Nephron progenitor cell (in vitro differentiated cells): ENCODE data around the gene HIVEP3.

Experiments used
- DNase-seq: peaks from one replicate; pipeline ENCODE4 v3.0.0; 2021
- H3K27ac Mint-ChIP-seq: 2 replicates; pipeline ENCODE4 v1.8.0; 2021; ENCODE audit warnings: mild to moderate bottlenecking, moderate library complexity, mixed read lengths
- H3K27me3 Mint-ChIP-seq: 2 replicates; pipeline ENCODE4 v1.8.0; 2021; ENCODE audit warnings: mild to moderate bottlenecking, low read depth, mixed read lengths; ENCODE audit not compliant: poor library complexity
- H3K36me3 Mint-ChIP-seq: 2 replicates; pipeline ENCODE4 v1.8.0; 2021; ENCODE audit warnings: low read depth, mixed read lengths
- H3K4me1 Mint-ChIP-seq: 2 replicates; pipeline ENCODE4 v1.8.0; 2021; ENCODE audit warnings: mixed read lengths
- H3K4me3 Mint-ChIP-seq: 2 replicates; pipeline ENCODE4 v1.8.0; 2021; ENCODE audit warnings: mild to moderate bottlenecking, moderate library complexity, mixed read lengths
- H3K9me3 Mint-ChIP-seq: 2 replicates; pipeline ENCODE4 v1.8.0; 2021; ENCODE audit warnings: mild to moderate bottlenecking, moderate library complexity, mixed read lengths
- TF ChIP-seq, protein P1 (sequence below): fragments of 200-600 bp; sonication (generic); IDR thresholded peaks from 2 replicates; pipeline ENCODE4 v1.5.0; 2021; ENCODE audit warnings: antibody characterized with exemption

HIVEP3 gene

DNA sequence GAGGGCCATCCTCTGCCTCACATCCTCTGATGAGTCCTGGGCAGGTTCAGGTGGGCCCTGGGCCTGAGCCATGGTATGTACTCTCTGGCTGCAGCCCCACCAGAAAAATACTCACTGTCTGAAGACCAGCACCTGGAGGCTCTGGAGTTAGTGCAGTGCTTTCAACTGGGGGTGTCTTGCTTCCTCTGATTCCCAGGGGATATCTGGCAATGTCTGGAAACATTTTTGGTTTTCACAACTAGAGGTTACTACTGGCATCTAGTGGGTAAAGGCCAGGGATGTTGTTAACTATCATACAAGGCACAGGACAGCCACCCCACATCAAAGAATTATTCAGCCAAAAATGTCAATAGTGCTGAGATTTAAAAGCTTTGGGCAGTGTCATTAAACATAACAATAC, 152.7 kb downstream of the HIVEP3 start:
- H3K9me3 Mint-ChIP-seq, result no peaks in the 10 kb centered on the region
- H3K4me1 Mint-ChIP-seq, result no peaks in the 10 kb centered on the region
- TF ChIP-seq, protein P1, sequence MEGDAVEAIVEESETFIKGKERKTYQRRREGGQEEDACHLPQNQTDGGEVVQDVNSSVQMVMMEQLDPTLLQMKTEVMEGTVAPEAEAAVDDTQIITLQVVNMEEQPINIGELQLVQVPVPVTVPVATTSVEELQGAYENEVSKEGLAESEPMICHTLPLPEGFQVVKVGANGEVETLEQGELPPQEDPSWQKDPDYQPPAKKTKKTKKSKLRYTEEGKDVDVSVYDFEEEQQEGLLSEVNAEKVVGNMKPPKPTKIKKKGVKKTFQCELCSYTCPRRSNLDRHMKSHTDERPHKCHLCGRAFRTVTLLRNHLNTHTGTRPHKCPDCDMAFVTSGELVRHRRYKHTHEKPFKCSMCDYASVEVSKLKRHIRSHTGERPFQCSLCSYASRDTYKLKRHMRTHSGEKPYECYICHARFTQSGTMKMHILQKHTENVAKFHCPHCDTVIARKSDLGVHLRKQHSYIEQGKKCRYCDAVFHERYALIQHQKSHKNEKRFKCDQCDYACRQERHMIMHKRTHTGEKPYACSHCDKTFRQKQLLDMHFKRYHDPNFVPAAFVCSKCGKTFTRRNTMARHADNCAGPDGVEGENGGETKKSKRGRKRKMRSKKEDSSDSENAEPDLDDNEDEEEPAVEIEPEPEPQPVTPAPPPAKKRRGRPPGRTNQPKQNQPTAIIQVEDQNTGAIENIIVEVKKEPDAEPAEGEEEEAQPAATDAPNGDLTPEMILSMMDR, result no peak

GRCh38 chr1:41765152-41765551, 153.6 kb downstream of the HIVEP3 start:
- no peak for DNase-seq
- Mint-ChIP-seq H3K4me3 (no peak overlapping the region), H3K27ac (no peak overlapping the region), H3K36me3 (no peaks in the 10 kb centered on the region), H3K9me3 (no peaks in the 10 kb centered on the region), H3K27me3 (peaks cover 38% of the 10 kb centered on the region), H3K4me1 (no peaks in the 10 kb centered on the region)
- TF ChIP-seq, protein P1, result no peak

More for the DNA sequence above, 152.7 kb downstream of the HIVEP3 start:
- Mint-ChIP-seq H3K27me3 (peaks cover 38% of the 10 kb centered on the region), H3K4me3 (no peak overlapping the region), H3K27ac (no peak overlapping the region), H3K36me3 (no peaks in the 10 kb centered on the region)
- DNase-seq, result no peak

DNA sequence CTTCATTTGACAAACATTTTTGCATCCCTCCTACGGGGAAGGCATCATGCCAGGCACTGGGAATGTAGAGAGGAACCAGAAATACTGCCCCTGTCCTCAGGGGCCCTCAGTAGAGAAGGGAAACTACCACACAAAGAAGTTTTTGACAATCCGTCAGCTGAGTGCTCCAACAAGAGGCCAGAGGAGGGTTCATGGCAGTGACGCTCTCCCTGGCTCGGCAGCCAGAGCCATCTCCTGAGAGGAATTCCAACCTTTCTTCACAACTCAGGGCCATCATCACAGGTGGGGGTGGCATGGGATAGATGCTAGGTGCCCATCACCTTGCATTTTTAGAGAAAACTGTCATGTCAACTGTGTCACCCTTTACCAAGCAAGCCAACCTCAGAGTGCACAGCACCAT, 154.1 kb downstream of the HIVEP3 start:
- Mint-ChIP-seq H3K36me3 (no peaks in the 10 kb centered on the region), H3K9me3 (no peaks in the 10 kb centered on the region), H3K4me3 (no peak overlapping the region), H3K27ac (no peak overlapping the region), H3K27me3 (peaks cover 38% of the 10 kb centered on the region), H3K4me1 (no peaks in the 10 kb centered on the region)
- no peak for DNase-seq
- TF ChIP-seq, protein P1, result no peak

DNA sequence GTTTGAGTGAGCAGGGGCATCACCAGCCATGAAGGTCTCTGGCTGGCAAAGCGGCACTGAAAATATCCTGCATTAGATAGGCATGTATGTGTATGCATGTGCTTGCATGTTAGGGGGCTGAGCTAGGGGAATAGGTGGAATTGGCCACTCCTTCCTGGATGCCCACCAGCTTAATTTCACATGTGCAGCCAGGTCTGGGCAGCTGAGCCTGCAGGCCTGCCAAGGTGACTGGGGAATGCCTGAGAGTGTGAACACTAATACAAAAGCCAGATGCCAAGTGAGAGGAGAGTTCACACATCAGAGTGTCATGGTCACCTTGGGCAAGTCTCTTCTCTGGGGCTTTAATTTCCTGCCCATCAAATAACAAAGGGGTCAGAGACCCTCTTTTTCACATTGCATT, 155.9 kb downstream of the HIVEP3 start:
- Mint-ChIP-seq H3K27ac (no peak overlapping the region), H3K36me3 (no peaks in the 10 kb centered on the region), H3K27me3 (peaks cover 32% of the 10 kb centered on the region), H3K4me3 (no peak overlapping the region), H3K4me1 (no peaks in the 10 kb centered on the region), H3K9me3 (no peaks in the 10 kb centered on the region)
- no peak for DNase-seq
- TF ChIP-seq, protein P1, result no peak

GRCh38 chr1:41762251-41762650, 156.5 kb downstream of the HIVEP3 start:
- no peaks in the 10 kb centered on the region for H3K4me1 Mint-ChIP-seq
- no peak overlapping the region for H3K4me3 Mint-ChIP-seq
- H3K27me3 Mint-ChIP-seq, result peaks cover 32% of the 10 kb centered on the region
- H3K27ac Mint-ChIP-seq, result no peak overlapping the region
- H3K36me3 Mint-ChIP-seq, result no peaks in the 10 kb centered on the region
- TF ChIP-seq, protein P1, result peak; percentile 9
- no peaks in the 10 kb centered on the region for H3K9me3 Mint-ChIP-seq
- DNase-seq, result no peak

- Mint-ChIP-seq H3K27me3 (peaks cover 11% of the 10 kb centered on the region), H3K9me3 (peaks cover 4% of the 10 kb centered on the region), H3K36me3 (no peaks in the 10 kb centered on the region), H3K4me3 (no peak overlapping the region), H3K27ac (no peak overlapping the region), H3K4me1 (peaks cover 8% of the 10 kb centered on the region)
- DNase-seq, result no peak
- TF ChIP-seq, protein P1, result no peak
Measured at GRCh38 chr1:41758904-41759548, 159.7 kb downstream of the HIVEP3 start.
